Sciatic nerve (tissue), 2 donors: ENCODE results near the gene TBC1D5. TPM values are rescaled to one million over a fixed set of nuclear protein-coding genes. Genes with fewer than 3 reads are reported as not detected.
"Not testable (repeated sequence)": the region's sequence is repeated elsewhere in the genome, so short reads cannot be mapped to it uniquely, and the experiment has no call there.

ENCODE experiments used
- ATAC-seq: fragments of 200-7000 bp; cut with Tn5 transposase; one replicate; pipeline ENCODE4 v1.9.1; 2020; ENCODE audit warnings: mild to moderate bottlenecking, moderate library complexity
- DNase-seq: peaks from one replicate; pipeline ENCODE4 v3.0.0-alpha.2; 2020; ENCODE audit warnings: low spot score
- intact Hi-C: fragments of 100-400 bp; cut with DNase I; formaldehyde crosslinking; loops from one replicate; pipeline ENCODE4 v1.14.2; 2022
- total RNA-seq: library from RNA; stranded (reverse); fragmentation: NEBNext Ultra II Directional; extraction: Animal tissue kit (Norgen Biotek cat#: 25700); gene quantifications from one replicate; pipeline ENCODE4 v1.2.1, GENCODE V29; 2021
- donor health status: DM: no; HTN: no; CAD: no.
- donor health status: DM: no; HTN: no; CAD: no.

The TBC1D5 gene, protein sequence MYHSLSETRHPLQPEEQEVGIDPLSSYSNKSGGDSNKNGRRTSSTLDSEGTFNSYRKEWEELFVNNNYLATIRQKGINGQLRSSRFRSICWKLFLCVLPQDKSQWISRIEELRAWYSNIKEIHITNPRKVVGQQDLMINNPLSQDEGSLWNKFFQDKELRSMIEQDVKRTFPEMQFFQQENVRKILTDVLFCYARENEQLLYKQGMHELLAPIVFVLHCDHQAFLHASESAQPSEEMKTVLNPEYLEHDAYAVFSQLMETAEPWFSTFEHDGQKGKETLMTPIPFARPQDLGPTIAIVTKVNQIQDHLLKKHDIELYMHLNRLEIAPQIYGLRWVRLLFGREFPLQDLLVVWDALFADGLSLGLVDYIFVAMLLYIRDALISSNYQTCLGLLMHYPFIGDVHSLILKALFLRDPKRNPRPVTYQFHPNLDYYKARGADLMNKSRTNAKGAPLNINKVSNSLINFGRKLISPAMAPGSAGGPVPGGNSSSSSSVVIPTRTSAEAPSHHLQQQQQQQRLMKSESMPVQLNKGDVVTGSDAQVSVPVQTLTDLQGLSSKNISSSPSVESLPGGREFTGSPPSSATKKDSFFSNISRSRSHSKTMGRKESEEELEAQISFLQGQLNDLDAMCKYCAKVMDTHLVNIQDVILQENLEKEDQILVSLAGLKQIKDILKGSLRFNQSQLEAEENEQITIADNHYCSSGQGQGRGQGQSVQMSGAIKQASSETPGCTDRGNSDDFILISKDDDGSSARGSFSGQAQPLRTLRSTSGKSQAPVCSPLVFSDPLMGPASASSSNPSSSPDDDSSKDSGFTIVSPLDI
- total RNA-seq: 82.6 TPM

GRCh38 chr3:17742102-17742879 lies at the start of gene TBC1D5:
TBC1D5 (minus strand) TSS chr3:17742631; CDS start chr3:17508570, 234,061 bp downstream.
- peak; percentile 98 for ATAC-seq
- intact Hi-C loops: no loop called here
- DNase-seq: peak; percentile 96

GRCh38 chr3:17783426-17783825 lies 41.0 kb upstream of the TBC1D5 start:
- no peak for ATAC-seq
- DNase-seq: no peak
- intact Hi-C loops: no loop called here

- DNase-seq: no peak
- intact Hi-C loops: no loop called here
- ATAC-seq: no peak
Observed at GRCh38 chr3:17782751-17783150, 40.3 kb upstream of the TBC1D5 start.

DNA sequence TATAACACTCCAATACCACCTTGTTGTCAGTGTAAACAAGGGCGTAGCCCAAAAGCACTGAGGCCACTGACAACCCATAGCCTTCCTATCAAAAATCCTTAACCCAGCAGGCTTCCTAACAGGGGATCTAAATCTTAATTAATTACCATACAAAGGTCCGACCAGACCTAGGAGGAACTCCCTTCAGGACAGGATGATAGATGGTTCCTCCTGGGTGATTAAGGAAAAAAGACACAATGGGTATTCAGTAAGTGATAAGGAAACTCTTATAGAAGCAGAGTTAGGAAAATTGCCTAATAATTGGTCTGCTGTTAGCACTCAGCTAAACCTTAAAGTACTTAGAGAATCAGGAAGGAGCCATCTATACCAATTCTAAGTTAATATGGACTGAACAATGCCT lies 37.9 kb upstream of the TBC1D5 start:
- ATAC-seq, DNase-seq, intact Hi-C loops: not testable (repeated sequence)

DNA sequence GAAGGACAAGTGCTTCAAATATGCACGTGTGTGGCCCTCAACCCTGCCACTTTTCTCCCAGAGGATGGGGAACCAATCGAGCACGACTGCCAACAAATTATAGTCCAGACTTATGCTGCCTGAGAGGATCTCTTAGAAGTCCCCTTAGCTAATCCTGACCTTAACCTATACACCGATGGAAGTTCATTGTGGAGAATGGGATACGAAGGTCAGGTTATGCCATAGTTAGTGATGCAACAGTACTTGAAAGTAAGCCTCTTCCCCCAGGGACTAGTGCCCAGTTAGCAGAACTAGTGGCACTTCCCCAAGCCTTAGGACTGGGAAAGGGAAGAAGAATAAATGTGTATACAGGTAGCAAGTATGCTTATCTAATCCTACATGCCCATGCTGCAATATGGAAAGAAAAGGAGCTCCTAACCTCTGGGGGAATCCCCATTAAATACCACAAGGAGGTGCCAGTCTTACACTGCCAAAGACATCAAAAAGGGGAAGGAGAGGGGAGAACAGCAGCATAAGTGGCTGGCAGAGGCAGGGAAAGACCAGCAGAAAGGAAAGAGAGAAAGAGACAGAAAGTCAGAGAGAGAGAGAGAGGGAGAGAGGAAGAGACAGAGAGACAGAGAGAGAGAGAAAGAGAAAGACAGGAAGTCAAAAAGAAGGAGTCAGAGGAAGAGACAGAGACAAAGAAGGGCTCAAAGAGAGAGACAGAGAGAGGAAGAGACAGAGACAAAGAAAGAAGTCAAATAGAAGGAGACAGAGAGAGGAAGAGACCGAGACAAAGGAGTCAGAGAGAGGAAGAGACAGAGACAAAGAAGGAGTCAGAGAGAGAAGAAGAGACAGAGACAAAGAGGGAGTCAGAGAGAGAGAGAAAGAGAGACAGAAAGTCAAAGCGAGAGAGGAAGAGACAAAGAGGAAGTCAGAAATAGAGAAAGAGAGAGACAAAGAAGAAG lies 37.1 kb upstream of the TBC1D5 start:
- intact Hi-C loops, DNase-seq: not testable (repeated sequence)

GRCh38 chr3:17777326-17777725 lies 34.9 kb upstream of the TBC1D5 start:
- intact Hi-C loops, DNase-seq, ATAC-seq: not testable (repeated sequence)

More for the DNA sequence above, 37.1 kb upstream of the TBC1D5 start:
- not testable (repeated sequence) for ATAC-seq

- intact Hi-C loops: no loop called here
- DNase-seq (no peak), ATAC-seq (no peak)
Observed at GRCh38 chr3:17775073-17775472, 32.6 kb upstream of the TBC1D5 start.

- ATAC-seq, intact Hi-C loops, DNase-seq: not testable (repeated sequence)
Observed at GRCh38 chr3:17774180-17774910, 31.9 kb upstream of the TBC1D5 start.

GRCh38 chr3:17772556-17772955 lies 30.1 kb upstream of the TBC1D5 start:
- ATAC-seq (no peak), DNase-seq (no peak)
- intact Hi-C loops: no loop called here

GRCh38 chr3:17771177-17772017 lies 29.0 kb upstream of the TBC1D5 start:
- ATAC-seq (no peak), DNase-seq (no peak)
- intact Hi-C loops: no loop called here

- intact Hi-C loops: no loop called here
- ATAC-seq: no peak
Observed at GRCh38 chr3:17770682-17771081, 28.3 kb upstream of the TBC1D5 start.

GRCh38 chr3:17765819-17766472 lies 23.5 kb upstream of the TBC1D5 start:
- intact Hi-C loops: no loop called here
- ATAC-seq (no peak), DNase-seq (no peak)

More at GRCh38 chr3:17770682-17771081, 28.3 kb upstream of the TBC1D5 start:
- DNase-seq: no peak

GRCh38 chr3:17761563-17761962 lies 19.1 kb upstream of the TBC1D5 start:
- intact Hi-C loops: no loop called here

DNA sequence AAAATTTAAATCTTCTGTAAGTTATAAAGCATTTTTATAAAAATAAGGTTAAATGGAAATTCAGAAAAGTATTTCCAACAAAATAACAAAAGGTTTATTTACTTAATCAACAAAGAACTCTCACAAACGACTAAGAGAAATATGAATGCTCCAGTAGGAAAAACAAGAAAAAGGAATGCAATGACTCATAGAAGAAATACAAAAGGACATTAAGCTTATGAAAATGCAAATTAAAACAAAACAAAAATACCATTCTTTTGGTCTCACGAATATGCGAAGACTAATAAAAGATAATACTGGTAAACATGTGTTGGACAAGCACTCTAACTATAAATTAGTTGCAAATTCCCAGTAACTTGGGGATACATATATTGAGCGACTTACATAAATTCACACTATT lies 17.5 kb upstream of the TBC1D5 start:
- DNase-seq: no peak
- ATAC-seq: no peak
- intact Hi-C loops: no loop called here

More at GRCh38 chr3:17761563-17761962, 19.1 kb upstream of the TBC1D5 start:
- DNase-seq (no peak), ATAC-seq (no peak)

GRCh38 chr3:17755836-17756235 lies 13.4 kb upstream of the TBC1D5 start:
- intact Hi-C loops: no loop called here
- DNase-seq: no peak
- ATAC-seq: no peak

DNA sequence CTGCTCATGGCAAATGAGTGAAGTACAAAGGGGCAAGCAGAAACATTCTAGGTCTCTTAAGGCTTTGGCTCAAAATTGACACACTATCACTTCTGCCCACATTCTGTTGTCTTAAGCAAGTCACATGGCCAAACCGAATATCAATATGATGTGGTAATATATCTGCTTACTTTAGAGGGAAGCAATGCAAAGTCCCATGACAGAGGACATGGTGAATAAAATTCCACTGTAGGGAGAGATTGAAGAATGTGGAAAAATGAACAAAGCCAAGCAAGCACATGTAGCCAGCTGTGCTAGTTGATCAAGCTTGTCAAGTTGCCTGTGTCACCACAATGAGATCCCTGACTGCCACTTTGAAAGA lies 11.2 kb upstream of the TBC1D5 start:
- ATAC-seq: no peak
- no peak for DNase-seq
- intact Hi-C loops: no loop called here
